ENCODE data around the gene FAM131C.
"Not testable (repeated sequence)": the region's sequence is repeated elsewhere in the genome, so short reads cannot be mapped to it uniquely, and the experiment has no call there.

FAM131C gene

GRCh38 chr1:16058394-16059120 is 14.9 kb downstream of the FAM131C start:
- not testable (repeated sequence) for DNase-seq (ENCODE audit: low spot score)

- not testable (repeated sequence) for DNase-seq (ENCODE audit: low spot score)
Observed at GRCh38 chr1:16057314-16057915, 16.0 kb downstream of the FAM131C start.

GRCh38 chr1:16056521-16056912 is 16.9 kb downstream of the FAM131C start:
- not testable (repeated sequence) for DNase-seq (ENCODE audit: low spot score)

GRCh38 chr1:16055613-16056520 is 17.6 kb downstream of the FAM131C start:
- peak; percentile 97 for DNase-seq (ENCODE audit: low spot score)

DNA sequence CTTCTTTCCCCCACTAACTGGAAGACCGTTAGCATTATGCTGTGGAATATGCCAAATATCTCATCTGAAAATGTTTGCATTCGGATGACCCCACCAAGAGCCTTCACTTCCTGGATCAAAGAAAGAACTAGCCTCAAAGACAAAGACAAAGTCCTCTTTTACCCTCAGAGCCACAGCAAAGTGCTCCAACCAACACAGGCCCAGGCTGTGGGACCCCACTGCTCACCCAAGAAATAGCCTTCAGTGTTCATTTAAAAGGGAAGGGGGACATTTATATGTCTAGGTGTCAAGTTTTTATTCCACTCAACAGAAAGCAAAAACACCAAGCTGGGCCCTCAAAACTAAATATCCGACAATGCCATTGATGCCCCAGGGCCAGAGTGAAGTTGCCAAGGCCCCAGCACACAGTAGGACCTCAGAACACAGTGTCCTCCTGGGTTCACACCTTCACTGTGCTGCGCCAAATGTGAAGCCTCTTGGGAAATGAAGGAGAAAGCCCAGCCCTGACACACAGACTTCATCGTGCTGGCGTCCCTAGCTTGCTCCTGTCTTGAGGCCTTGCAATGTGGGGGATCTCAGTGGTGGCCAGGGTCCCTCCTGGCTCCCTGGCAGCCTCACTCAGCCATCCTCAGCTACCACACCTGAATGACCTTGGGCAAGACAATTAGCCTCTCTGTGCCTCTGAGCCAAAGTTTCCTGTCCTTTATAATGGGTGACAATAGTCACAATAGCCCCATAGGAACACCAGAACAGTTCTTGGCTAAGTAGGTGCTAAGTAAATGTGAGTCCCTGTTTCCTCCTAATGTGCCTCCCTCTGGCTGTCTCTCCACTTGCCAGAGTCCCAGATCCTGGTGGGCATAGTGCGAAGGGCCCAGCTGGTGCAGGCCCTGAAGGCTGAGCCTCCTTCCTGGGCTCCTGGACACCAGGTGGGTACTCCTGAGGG is 18.6 kb downstream of the FAM131C start:
- no peak for DNase-seq (ENCODE audit: low spot score)

GRCh38 chr1:16053781-16054502 is 19.5 kb downstream of the FAM131C start:
- no peak for DNase-seq (ENCODE audit: low spot score)

DNA sequence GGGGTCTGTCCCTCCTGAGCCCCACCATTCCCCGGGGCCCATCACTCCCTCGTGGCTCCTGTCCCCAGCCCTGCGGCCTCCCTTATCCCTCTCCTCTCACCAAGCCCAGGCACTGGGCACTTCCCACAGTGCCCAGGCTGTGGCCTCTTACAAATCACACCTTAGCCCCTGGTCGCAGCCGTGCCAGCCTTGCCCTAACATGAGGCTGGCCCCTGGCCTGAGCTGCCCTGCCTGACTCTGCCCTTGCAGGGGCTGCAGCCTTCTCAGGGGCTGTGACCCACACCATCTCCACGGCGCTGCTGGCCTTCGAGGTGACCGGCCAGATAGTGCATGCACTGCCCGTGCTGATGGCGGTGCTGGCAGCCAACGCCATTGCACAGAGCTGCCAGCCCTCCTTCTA is 21.5 kb downstream of the FAM131C start:
- DNase-seq (ENCODE audit: low spot score), result not testable (repeated sequence)

DNA sequence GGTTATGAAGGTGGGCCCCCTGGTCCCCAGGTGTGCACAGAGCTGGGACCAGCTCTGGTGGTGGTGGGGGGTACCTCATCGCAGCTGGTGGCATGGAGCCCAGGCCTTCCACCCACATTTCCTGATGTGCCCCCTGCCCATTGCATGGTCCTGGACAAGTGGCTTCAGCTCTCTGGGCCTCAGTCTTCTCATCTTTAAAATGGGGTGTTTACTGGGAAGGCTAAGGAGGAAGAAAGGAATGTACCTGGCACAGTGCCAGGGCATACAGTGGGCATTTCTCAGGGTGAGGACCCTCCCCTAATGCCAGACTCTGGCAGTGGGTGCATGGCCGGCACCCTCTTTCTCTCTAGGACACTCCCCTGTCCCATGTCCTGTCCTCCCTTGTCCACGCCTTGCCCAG is 22.4 kb downstream of the FAM131C start:
- DNase-seq (ENCODE audit: low spot score), result no peak

DNA sequence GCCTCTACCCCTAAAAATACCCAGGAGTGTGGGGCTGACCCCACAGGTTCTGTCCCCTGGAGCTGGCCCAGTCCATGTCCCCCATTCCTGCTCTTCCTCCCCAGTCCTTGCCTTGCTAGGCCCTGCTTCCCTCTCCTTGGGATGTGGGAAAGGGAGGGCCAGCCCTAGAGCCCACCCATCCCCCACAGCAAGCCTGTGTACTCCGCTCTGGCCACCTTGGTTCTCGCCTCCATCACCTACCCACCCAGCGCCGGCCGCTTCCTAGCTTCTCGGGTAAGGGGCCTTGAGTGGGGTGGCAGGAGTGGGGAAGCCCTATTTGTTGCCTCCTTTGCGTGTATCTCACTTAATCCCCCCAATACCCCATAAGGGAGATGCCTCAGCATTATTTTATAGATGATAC is 23.1 kb downstream of the FAM131C start:
- no peak for DNase-seq (ENCODE audit: low spot score)

GRCh38 chr1:16048573-16049189 is 24.8 kb downstream of the FAM131C start:
- peak; percentile 83 for DNase-seq (ENCODE audit: low spot score)

DNA sequence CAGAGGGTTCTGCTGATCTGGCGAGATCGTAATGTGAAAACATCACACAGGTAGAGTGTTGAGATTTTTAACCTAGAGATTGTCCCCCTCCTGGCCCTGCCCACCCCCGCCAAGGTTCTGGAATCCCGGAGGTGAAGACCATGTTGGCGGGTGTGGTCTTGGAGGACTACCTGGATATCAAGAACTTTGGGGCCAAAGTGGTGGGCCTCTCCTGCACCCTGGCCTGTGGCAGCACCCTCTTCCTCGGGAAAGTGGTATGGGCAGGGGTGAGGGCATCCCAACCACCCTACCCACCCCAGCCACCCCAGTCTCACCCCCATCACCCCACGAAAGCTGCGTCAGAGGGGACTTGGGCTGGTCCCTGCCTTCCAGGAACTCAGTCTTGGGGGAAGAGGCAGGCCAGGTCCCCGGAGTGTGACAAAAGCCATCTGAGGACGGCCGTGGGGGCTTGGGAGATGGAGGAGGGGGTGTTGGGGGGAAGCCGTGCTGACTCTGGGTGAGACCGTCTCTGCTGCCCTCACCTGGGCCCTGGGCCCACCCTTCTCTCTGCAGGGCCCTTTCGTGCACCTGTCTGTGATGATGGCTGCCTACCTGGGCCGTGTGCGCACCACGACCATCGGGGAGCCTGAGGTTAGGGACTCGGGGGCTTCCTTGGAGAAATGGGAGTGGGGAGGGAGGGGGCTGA is 25.5 kb downstream of the FAM131C start:
- no peak for DNase-seq (ENCODE audit: low spot score)

DNA sequence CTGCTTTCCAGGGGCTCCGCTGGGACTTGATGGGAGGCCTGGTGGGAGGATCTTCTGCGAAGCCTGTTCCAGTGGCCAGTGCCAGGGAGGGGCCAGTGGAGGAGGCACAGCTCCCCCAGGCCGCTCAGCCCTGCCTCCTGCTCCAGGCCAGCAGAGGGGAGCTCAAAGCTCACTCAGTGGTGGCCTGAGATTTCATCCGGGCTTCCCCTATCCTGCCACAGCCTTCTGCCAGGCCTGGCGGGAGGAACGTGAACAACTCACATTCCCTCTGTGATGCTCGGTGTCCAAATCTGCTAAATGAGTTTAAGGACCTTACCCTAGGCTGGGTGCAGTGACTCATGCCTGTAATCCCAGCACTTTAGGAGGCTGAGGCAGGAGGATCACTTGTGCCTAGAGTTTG is 26.6 kb downstream of the FAM131C start:
- no peak for DNase-seq (ENCODE audit: low spot score)

- DNase-seq (ENCODE audit: low spot score), result no peak
Observed at GRCh38 chr1:16043950-16044349, 29.5 kb downstream of the FAM131C start.

DNA sequence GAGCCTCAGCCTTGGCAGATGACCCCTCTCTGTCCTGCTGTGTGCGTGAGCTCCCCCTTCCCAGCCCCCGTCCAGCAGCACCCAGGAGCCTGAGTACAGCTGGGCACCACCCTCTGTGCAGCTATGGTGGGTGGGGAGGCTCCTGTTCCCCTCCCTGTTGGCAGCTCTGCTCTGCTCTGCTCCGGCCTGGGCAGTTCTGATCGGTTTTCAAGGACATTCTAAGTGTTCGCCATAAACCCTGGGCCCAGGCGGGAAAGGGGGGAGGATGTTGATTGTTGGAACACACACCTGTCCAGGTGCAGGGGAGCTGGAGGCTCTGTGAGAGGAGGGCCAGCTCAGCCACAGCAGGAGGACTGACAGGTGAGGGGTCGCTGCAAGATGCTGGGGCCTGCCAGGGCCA is 29.9 kb downstream of the FAM131C start, which contains the start of gene CLCNKB:
TSS of gene CLCNKB (plus strand) at position 262 of the 400 bp plus-strand sequence. CDS start 711 bp downstream, outside the sequence.
- DNase-seq (ENCODE audit: low spot score), result no peak

- not testable (repeated sequence) for DNase-seq (ENCODE audit: low spot score)
Observed at GRCh38 chr1:16042654-16043053, 30.8 kb downstream of the FAM131C start.

DNA sequence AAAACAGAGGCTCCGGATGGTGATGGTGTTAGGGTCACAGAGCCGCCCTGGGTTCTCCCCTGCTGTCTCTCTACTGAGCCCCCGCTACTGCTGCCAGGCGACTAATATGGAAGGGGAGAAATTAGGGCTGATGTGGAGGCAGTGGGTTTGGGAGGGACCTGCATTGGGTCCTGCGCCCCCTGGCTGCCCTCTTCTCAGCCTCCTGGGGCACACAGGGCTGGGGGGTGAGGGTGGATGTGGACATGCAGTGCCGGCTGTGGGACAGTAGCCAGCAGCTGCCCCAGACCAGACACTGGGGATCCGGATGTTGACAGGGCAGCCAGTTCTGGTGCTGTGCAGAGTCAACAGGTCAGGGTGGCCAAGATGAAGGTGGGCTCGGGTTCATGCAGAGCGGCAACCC is 31.4 kb downstream of the FAM131C start:
- peak; percentile 49 for DNase-seq (ENCODE audit: low spot score)

DNA sequence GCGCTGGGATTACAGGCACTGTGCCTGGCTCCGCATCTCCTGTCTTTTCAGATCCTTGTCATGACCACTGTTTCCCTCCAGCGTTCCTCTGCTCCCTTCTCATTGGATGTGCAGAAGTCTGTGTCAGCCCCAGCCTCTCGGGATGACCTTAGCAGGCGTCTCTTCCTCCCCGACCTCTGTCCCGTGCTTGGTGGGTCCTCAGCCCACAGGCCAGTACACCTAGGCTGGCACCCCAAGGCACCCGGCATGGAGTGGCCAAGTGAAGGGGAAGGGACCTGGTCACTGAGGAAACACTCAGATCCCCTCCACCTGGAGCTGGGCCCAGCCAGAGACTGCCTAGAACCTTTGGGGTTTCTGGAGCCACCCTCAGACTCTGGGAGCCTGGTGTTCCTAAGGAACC is 32.3 kb downstream of the FAM131C start:
- DNase-seq (ENCODE audit: low spot score), result no peak

DNA sequence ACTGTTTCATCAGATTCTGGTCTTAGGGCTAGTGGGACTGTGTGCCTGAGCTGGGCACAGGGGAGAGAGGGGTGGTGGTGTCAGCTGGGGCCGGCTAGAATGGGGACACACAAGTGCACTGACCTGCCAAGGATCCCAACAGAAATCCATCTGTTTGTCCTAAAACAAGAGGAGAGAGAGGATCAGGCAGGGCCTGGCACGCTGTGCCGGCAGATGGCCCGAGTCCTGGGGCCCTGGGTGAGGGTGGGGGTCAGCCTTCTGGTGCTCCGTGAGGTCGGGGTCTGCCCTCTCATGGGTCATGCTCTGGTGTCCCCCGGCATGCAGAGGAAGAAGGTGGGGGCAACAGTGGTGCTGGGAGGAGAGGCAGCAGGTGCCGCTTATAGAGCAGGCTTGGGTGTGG is 33.6 kb downstream of the FAM131C start:
- not testable (repeated sequence) for DNase-seq (ENCODE audit: low spot score)

GRCh38 chr1:16038620-16038912 is 34.9 kb downstream of the FAM131C start:
- DNase-seq (ENCODE audit: low spot score), result no peak

- not testable (repeated sequence) for DNase-seq (ENCODE audit: low spot score)
Observed at GRCh38 chr1:16036461-16036860, 37.0 kb downstream of the FAM131C start.

Measured in NAMALWA (cell line).